Activated CD4-positive, alpha-beta T cell treated with anti-CD3 and anti-CD28 coated beads for 36 hours (primary cell): ENCODE results near the gene IPCEF1. TPM values are rescaled to one million over a fixed set of nuclear protein-coding genes. Genes with fewer than 3 reads are reported as not detected.
A peak's percentile ranks its signal among the peaks of the same experiment; 100 is the strongest.

Source experiments
- ATAC-seq: fragments of 200-7000 bp; cut with Tn5 transposase; one replicate; pipeline ENCODE4 v1.10.0; 2021; ENCODE audit warnings: mild to moderate bottlenecking, moderate library complexity
- CTCF ChIA-PET: fragments of 350-600 bp; sonication (Branson Sonifier 250); formaldehyde crosslinking; loops from one replicate; lab custom pipeline; 2021; ENCODE audit warnings: antibody characterized with exemption; lab: Charles Lee
- POLR2A ChIA-PET: fragments of 350-600 bp; sonication (Branson Sonifier 250); formaldehyde crosslinking; loops from one replicate; lab custom pipeline; 2021; ENCODE audit warnings: antibody characterized with exemption, inconsistent platforms; lab: Charles Lee
- DNase-seq: peaks from one replicate; pipeline ENCODE4 v3.0.0-alpha.2; 2020
- H3K27ac Mint-ChIP-seq: one replicate; pipeline ENCODE4 v1.8.0; 2021; ENCODE audit warnings: mixed read lengths
- H3K27me3 Mint-ChIP-seq: one replicate; pipeline ENCODE4 v1.8.0; 2021; ENCODE audit warnings: mixed read lengths
- H3K36me3 Mint-ChIP-seq: one replicate; pipeline ENCODE4 v1.8.0; 2021; ENCODE audit warnings: low read depth, mixed read lengths
- H3K4me1 Mint-ChIP-seq: one replicate; pipeline ENCODE4 v1.8.0; 2021; ENCODE audit warnings: mixed read lengths
- H3K4me3 Mint-ChIP-seq: one replicate; pipeline ENCODE4 v1.8.0; 2021; ENCODE audit warnings: mild to moderate bottlenecking, moderate library complexity, mixed read lengths
- H3K9me3 Mint-ChIP-seq: one replicate; pipeline ENCODE4 v1.8.0; 2021; ENCODE audit warnings: low read depth, mixed read lengths
- intact Hi-C, 2 experiments: fragments of 100-400 bp; cut with DNase I in 1 of 2; cut with micrococcal nuclease in 1 of 2; formaldehyde crosslinking; loops; one replicate each; pipeline versions ENCODE4 v1.14.2 to v1.15.1; 2022 to 2024; cut with DNase I, micrococcal nuclease
- total RNA-seq, 2 experiments: library from RNA; stranded (reverse); gene quantifications; one replicate each; pipeline ENCODE4 v1.2.3, GENCODE V29; 2021

Gene IPCEF1, protein sequence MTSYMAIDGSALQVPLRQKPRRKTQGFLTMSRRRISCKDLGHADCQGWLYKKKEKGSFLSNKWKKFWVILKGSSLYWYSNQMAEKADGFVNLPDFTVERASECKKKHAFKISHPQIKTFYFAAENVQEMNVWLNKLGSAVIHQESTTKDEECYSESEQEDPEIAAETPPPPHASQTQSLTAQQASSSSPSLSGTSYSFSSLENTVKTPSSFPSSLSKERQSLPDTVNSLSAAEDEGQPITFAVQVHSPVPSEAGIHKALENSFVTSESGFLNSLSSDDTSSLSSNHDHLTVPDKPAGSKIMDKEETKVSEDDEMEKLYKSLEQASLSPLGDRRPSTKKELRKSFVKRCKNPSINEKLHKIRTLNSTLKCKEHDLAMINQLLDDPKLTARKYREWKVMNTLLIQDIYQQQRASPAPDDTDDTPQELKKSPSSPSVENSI
- 10 to 100 TPM; 10.9 to 11.6 TPM for total RNA-seq

DNA sequence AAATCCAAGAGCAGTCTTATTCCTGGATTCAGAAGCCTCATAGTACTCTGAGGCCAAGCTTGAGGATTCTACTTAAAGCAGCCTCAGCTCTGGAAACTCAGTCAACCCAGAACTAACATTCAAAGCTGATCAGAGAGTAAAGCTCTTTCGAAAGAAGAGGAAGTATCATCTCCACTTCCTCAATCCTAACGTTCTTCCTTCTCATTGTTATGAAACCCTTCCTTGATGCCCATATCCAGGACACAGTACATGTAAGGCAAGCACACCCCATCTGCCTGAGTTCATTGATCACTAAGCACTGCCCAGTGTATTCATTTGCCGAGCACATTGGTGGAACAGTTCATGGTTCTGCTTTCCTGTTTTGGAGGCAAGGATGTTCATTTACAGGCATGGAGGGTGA is at the start of gene IPCEF1:
Gene IPCEF1 (minus strand): TSS at position 114 of the 400 bp plus-strand sequence. CDS start 90,856 bp downstream, outside the sequence.
- Mint-ChIP-seq H3K36me3 (no peaks in the 10 kb centered on the region), H3K27ac (no peak within 1 kb of the TSS), H3K4me1 (peaks cover 41% of the 10 kb centered on the region), H3K4me3 (no peak within 1 kb of the TSS), H3K9me3 (no peaks in the 10 kb centered on the region), H3K27me3 (peaks cover 40% of the 10 kb centered on the region)
- DNase-seq = no peak
- CTCF ChIA-PET = interaction anchor here (1.0 kb wide), 1 partner anchor 81 kb away, joined by 4 read pairs; no protein-coding TSS in a partner anchor
- intact Hi-C loops = loop anchor here in 1 of 2 experiments (10.0 kb wide), 1 partner anchor 798 kb away; no protein-coding TSS in a partner anchor
- no peak for ATAC-seq
- POLR2A ChIA-PET = no interaction called here

- no peak for DNase-seq
- POLR2A ChIA-PET = no interaction called here
- Mint-ChIP-seq H3K27ac (no peak overlapping the region), H3K9me3 (no peaks in the 10 kb centered on the region), H3K27me3 (peaks cover 5% of the 10 kb centered on the region), H3K4me1 (peaks cover 21% of the 10 kb centered on the region), H3K4me3 (no peak overlapping the region), H3K36me3 (no peaks in the 10 kb centered on the region)
- CTCF ChIA-PET = interaction anchor here (0.6 kb wide), 1 partner anchor 10 kb away, joined by 3 read pairs; no protein-coding TSS in a partner anchor
- intact Hi-C loops = no loop called here
- no peak for ATAC-seq
Observed at GRCh38 chr6:154406301-154406700, 49.7 kb upstream of the IPCEF1 start.

DNA sequence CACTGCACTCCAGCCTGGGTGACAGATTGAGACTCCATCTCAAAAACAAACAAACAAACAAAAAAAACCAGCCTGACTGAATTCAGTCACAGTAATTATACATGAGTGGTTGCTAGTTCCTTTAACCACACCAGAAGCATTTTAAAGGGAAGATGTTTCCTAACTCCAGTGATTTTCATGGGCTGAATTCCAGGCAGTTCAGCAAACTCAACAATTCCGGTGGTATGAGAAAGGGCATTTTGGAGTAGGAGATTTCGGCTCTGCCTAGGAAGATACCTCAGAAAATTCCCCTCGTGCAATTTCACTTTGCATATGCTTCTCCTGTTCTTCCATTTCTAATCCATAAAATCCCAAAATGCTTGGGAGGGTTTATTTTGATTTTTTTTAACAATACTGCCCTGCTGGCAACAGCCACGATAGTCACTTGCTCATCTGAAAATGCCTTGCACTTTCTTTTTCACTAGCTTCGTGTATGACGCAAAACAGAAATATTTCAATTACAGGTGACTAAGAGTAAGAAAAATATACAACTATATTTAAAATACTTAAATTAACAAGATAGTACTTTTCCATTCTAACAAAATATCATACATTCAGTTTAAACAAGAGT is 48.3 kb upstream of the IPCEF1 start:
- POLR2A ChIA-PET = no interaction called here
- Mint-ChIP-seq H3K4me1 (peaks cover 10% of the 10 kb centered on the region), H3K27me3 (peaks cover 5% of the 10 kb centered on the region), H3K9me3 (no peaks in the 10 kb centered on the region), H3K4me3 (no peak overlapping the region), H3K27ac (no peak overlapping the region), H3K36me3 (no peaks in the 10 kb centered on the region)
- ATAC-seq (no peak), DNase-seq (no peak)
- CTCF ChIA-PET = interaction anchor here (0.7 kb wide), 1 partner anchor 158 kb away, joined by 3 read pairs; no protein-coding TSS in a partner anchor
- intact Hi-C loops = no loop called here

DNA sequence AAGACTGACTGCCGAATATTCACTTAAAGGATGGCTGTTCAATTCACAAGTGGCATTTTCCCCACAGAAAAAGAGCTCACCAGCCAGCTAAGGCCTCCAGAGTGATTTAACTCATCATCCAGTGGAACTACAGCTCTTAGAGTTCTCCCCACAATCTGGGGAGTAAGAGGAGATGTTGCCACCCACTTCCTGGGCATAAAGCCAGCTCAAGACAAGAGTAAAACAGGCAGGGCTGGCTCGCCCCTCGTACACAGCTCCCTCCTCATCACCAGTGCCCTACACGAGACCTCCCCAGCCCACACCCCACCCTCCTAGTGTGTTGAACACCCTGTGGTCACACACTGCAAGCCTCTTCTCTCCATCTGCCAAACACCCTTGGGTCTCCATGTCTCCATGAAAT is 47.2 kb upstream of the IPCEF1 start:
- Mint-ChIP-seq H3K36me3 (no peaks in the 10 kb centered on the region), H3K9me3 (no peaks in the 10 kb centered on the region), H3K27me3 (peaks cover 5% of the 10 kb centered on the region), H3K27ac (no peak overlapping the region), H3K4me3 (no peak overlapping the region), H3K4me1 (peaks cover 10% of the 10 kb centered on the region)
- ChIA-PET POLR2A (no interaction called here), CTCF (no interaction called here)
- intact Hi-C loops = no loop called here
- peak; percentile 28 for DNase-seq
- peak; percentile 65 for ATAC-seq

GRCh38 chr6:154402081-154402780 is 45.6 kb upstream of the IPCEF1 start:
- intact Hi-C loops = no loop called here
- POLR2A ChIA-PET = no interaction called here
- Mint-ChIP-seq H3K4me3 (no peak overlapping the region), H3K36me3 (no peaks in the 10 kb centered on the region), H3K4me1 (peaks cover 10% of the 10 kb centered on the region), H3K27ac (no peak overlapping the region), H3K9me3 (no peaks in the 10 kb centered on the region), H3K27me3 (peaks cover 5% of the 10 kb centered on the region)
- CTCF ChIA-PET = no interaction called here
- DNase-seq = no peak
- ATAC-seq = no peak

DNA sequence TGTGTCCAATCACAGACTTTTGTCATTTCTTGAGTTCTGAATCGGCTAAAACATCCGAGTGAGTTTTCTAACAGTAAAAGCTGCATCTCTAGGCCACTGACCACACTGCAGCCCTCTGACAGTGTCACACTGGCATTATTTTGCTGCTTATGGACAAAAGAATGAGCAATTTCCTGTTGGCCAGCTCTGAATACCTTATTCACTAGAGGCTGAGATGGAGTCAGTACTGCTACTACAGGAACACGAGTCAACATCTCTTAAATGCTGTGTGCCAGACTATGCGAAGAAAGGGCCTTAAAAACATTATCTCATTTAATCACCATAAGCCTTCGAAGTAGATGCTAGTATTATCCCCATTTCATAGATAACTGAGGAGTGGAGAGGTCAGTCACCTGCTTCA is 42.5 kb upstream of the IPCEF1 start:
- POLR2A ChIA-PET = no interaction called here
- CTCF ChIA-PET = interaction anchor here (0.6 kb wide), 1 partner anchor 248 kb away, joined by 4 read pairs; no protein-coding TSS in a partner anchor
- no peak overlapping the region for H3K27ac Mint-ChIP-seq

DNA sequence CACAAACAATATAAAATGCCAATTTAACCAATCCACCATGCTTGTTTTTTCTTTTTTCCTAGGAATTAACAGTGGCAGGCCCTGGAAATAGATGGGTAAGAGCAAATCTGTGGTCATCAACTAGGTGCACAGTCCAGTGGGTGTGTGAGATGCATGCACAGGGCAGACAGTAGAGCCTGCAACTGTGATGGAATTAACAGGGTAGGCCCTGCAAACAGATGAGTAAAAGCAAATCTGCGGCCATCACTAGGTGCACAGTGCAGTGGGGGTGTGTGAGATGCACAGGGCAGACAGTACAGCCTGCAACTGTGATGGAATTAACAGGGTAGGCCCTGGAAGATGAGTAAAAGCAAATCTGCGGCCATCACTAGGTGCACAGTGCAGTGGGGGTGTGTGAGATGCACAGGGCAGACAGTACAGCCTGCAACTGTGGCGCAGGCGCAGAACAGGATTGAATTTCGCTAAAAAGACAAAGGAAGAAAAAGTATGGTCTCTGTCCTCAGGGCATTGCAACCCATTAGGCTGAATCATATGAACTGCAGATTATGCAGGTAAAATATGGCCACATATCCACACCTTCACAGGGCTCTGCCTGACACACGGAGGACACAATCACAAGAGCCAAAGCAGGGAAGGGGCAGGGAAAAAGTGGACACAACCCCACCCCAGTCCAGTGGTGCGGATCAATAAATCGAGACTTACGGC is 41.0 kb upstream of the IPCEF1 start:
- no peaks in the 10 kb centered on the region for H3K9me3 Mint-ChIP-seq
- H3K4me3 Mint-ChIP-seq = no peak overlapping the region
- POLR2A ChIA-PET = no interaction called here
- no peak for DNase-seq
- CTCF ChIA-PET = no interaction called here
- intact Hi-C loops = no loop called here
- no peaks in the 10 kb centered on the region for H3K36me3 Mint-ChIP-seq
- peaks cover 4% of the 10 kb centered on the region for H3K27me3 Mint-ChIP-seq
- no peak for ATAC-seq
- no peaks in the 10 kb centered on the region for H3K4me1 Mint-ChIP-seq
- H3K27ac Mint-ChIP-seq = no peak overlapping the region

More for the DNA sequence above, 42.5 kb upstream of the IPCEF1 start:
- ATAC-seq = no peak
- no peaks in the 10 kb centered on the region for H3K36me3 Mint-ChIP-seq
- H3K27me3 Mint-ChIP-seq = peaks cover 5% of the 10 kb centered on the region
- no peak for DNase-seq
- H3K4me1 Mint-ChIP-seq = peaks cover 4% of the 10 kb centered on the region
- intact Hi-C loops = no loop called here
- H3K9me3 Mint-ChIP-seq = no peaks in the 10 kb centered on the region
- no peak overlapping the region for H3K4me3 Mint-ChIP-seq

DNA sequence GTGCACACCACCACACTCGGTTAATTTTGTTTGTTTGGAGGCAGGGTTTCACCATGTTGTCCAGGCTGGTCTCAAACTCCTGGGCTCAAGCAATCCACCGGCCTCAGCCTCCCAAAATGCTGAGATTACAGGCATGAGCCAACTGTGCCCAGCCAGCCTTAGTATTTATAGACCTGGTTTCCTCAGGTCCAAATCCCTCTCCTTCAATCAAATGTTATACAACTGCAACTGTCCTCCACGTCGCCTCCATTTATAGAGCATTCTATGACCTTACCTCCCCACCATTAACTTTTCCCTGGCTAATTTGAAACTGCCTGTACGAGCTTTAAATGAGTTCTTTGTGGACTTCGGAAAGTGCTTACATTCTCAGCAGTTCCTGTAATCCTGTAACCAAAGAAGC is 39.3 kb upstream of the IPCEF1 start:
- Mint-ChIP-seq H3K9me3 (no peaks in the 10 kb centered on the region), H3K4me1 (no peaks in the 10 kb centered on the region), H3K4me3 (no peak overlapping the region), H3K27ac (no peak overlapping the region), H3K36me3 (no peaks in the 10 kb centered on the region), H3K27me3 (peaks cover 4% of the 10 kb centered on the region)
- ATAC-seq = no peak
- CTCF ChIA-PET = no interaction called here
- POLR2A ChIA-PET = no interaction called here
- intact Hi-C loops = no loop called here
- no peak for DNase-seq

DNA sequence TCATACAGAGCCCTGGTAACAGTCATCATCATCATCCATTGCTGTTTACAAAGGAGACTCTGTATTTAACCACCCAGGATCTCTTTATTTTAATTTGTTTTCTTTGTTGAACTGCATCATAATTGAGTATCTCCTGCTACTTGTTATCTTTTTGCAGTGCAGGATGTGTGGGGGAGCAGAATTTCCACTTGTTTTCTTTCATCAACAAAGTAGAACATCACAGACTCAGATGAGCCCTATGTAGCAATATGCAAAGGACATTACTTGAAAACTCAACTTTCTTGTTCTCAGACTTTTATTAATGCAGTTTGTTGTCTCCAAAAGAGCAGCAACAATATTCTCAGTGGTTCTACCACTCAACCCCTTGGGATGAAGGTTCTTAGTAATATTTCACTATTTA is 38.7 kb upstream of the IPCEF1 start:
- Mint-ChIP-seq H3K36me3 (no peaks in the 10 kb centered on the region), H3K4me1 (no peaks in the 10 kb centered on the region), H3K4me3 (no peak overlapping the region), H3K27me3 (peaks cover 4% of the 10 kb centered on the region), H3K27ac (no peak overlapping the region), H3K9me3 (no peaks in the 10 kb centered on the region)
- intact Hi-C loops = no loop called here
- no peak for DNase-seq
- no peak for ATAC-seq
- CTCF ChIA-PET = no interaction called here
- POLR2A ChIA-PET = no interaction called here

GRCh38 chr6:154394571-154394970 is 38.0 kb upstream of the IPCEF1 start:
- POLR2A ChIA-PET = no interaction called here
- no peak for ATAC-seq
- Mint-ChIP-seq H3K4me3 (no peak overlapping the region), H3K4me1 (no peaks in the 10 kb centered on the region), H3K27me3 (peaks cover 4% of the 10 kb centered on the region), H3K9me3 (peaks cover under 1% of the 10 kb centered on the region), H3K36me3 (no peaks in the 10 kb centered on the region), H3K27ac (no peak overlapping the region)
- CTCF ChIA-PET = no interaction called here
- intact Hi-C loops = no loop called here
- DNase-seq = no peak

- DNase-seq = no peak
- H3K4me3 Mint-ChIP-seq = no peak overlapping the region
- H3K27ac Mint-ChIP-seq = no peak overlapping the region
- no peaks in the 10 kb centered on the region for H3K4me1 Mint-ChIP-seq
- H3K27me3 Mint-ChIP-seq = peaks cover 24% of the 10 kb centered on the region
- H3K36me3 Mint-ChIP-seq = no peaks in the 10 kb centered on the region
- intact Hi-C loops = no loop called here
- peak; percentile 33 for ATAC-seq
- POLR2A ChIA-PET = no interaction called here
- CTCF ChIA-PET = no interaction called here
- peaks cover 5% of the 10 kb centered on the region for H3K9me3 Mint-ChIP-seq
Observed at GRCh38 chr6:154390034-154390433, 33.4 kb upstream of the IPCEF1 start.
